WERI-Rb-1 (cell line): Measurements from ENCODE around the gene PRICKLE2.

Experiments used
- DNase-seq: peaks from one replicate; pipeline ENCODE4 v3.0.0-alpha.2; 2020
- H3K27ac ChIP-seq: fragments of 250-450 bp; sonication (Bioruptor Pico); 2 replicates; pipeline ENCODE4 v1.5.1; 2020; ENCODE audit warnings: mild to moderate bottlenecking, moderate library complexity
- H3K27me3 ChIP-seq: fragments of 250-450 bp; sonication (Bioruptor Pico); 2 replicates; pipeline ENCODE4 v1.5.1; 2021; ENCODE audit warnings: mild to moderate bottlenecking, low read depth, moderate library complexity; ENCODE audit not compliant: insufficient read depth, severe bottlenecking
- H3K36me3 ChIP-seq: fragments of 250-450 bp; sonication (Bioruptor Pico); 2 replicates; pipeline ENCODE4 v1.5.1; 2020; ENCODE audit warnings: mild to moderate bottlenecking, moderate library complexity
- H3K4me3 ChIP-seq: 2 replicates; pipeline ENCODE4 v1.5.1; 2011; ENCODE audit warnings: low read depth, mild to moderate bottlenecking, control low read depth, low read length
- H3K9me3 ChIP-seq: fragments of 250-450 bp; sonication (Bioruptor Pico); 2 replicates; pipeline ENCODE4 v1.5.1; 2021; ENCODE audit warnings: mild to moderate bottlenecking, moderate library complexity; ENCODE audit not compliant: severe bottlenecking
- TF ChIP-seq, protein P1 (sequence below): IDR thresholded peaks from 2 replicates; pipeline ENCODE4 v1.5.1; 2011; ENCODE audit warnings: low read depth, mild to moderate bottlenecking, control low read depth, inconsistent platforms, low read length

PRICKLE2 gene

GRCh38 chr3:64170270-64170669 lies 55.0 kb downstream of the PRICKLE2 start:
- H3K27me3 ChIP-seq, result no peaks in the 10 kb centered on the region
- no peak overlapping the region for H3K27ac ChIP-seq
- DNase-seq, result no peak
- TF ChIP-seq, protein P1, sequence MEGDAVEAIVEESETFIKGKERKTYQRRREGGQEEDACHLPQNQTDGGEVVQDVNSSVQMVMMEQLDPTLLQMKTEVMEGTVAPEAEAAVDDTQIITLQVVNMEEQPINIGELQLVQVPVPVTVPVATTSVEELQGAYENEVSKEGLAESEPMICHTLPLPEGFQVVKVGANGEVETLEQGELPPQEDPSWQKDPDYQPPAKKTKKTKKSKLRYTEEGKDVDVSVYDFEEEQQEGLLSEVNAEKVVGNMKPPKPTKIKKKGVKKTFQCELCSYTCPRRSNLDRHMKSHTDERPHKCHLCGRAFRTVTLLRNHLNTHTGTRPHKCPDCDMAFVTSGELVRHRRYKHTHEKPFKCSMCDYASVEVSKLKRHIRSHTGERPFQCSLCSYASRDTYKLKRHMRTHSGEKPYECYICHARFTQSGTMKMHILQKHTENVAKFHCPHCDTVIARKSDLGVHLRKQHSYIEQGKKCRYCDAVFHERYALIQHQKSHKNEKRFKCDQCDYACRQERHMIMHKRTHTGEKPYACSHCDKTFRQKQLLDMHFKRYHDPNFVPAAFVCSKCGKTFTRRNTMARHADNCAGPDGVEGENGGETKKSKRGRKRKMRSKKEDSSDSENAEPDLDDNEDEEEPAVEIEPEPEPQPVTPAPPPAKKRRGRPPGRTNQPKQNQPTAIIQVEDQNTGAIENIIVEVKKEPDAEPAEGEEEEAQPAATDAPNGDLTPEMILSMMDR, result no peak
- peaks cover 18% of the 10 kb centered on the region for H3K36me3 ChIP-seq
- no peaks in the 10 kb centered on the region for H3K9me3 ChIP-seq
- H3K4me3 ChIP-seq, result no peak overlapping the region

DNA sequence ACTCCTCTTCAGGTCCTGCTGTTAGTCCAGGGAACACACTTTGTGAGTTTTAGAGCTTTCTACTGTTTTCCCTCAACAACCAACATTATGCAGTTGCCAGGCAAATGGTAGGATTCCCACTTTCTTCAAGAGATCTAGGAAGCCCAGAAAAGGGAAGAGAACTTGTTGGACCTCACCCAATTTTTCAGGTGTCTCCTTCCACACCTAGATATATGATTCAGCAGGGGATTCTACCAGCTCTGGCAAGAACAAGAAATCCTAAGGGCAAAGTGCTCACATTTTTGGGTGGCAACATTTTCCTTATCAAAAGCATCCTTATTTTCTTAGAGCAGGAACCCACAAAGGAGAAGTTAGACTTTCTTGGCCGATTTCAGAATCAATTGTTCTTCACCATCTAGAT lies 57.4 kb downstream of the PRICKLE2 start:
- Histone ChIP-seq H3K27me3 (no peaks in the 10 kb centered on the region), H3K4me3 (no peak overlapping the region), H3K27ac (no peak overlapping the region), H3K9me3 (no peaks in the 10 kb centered on the region), H3K36me3 (peaks cover 25% of the 10 kb centered on the region)
- no peak for DNase-seq
- TF ChIP-seq, protein P1, result no peak

GRCh38 chr3:64167351-64167750 lies 57.9 kb downstream of the PRICKLE2 start:
- Histone ChIP-seq H3K27ac (no peak overlapping the region), H3K9me3 (no peaks in the 10 kb centered on the region), H3K36me3 (peaks cover 20% of the 10 kb centered on the region), H3K4me3 (no peak overlapping the region), H3K27me3 (no peaks in the 10 kb centered on the region)
- no peak for DNase-seq
- TF ChIP-seq, protein P1, result no peak

- peaks cover 24% of the 10 kb centered on the region for H3K36me3 ChIP-seq
- DNase-seq, result peak; percentile 28
- H3K9me3 ChIP-seq, result no peaks in the 10 kb centered on the region
- no peak overlapping the region for H3K4me3 ChIP-seq
- TF ChIP-seq, protein P1, result peak; percentile 29; the same call in 1 of the 2 replicates
- no peak overlapping the region for H3K27ac ChIP-seq
- no peaks in the 10 kb centered on the region for H3K27me3 ChIP-seq
These were observed 58.6 kb downstream of the PRICKLE2 start for GRCh38 chr3:64166584-64167162.

GRCh38 chr3:64164349-64164748 lies 60.9 kb downstream of the PRICKLE2 start:
- TF ChIP-seq, protein P1, result no peak
- DNase-seq, result no peak
- H3K36me3 ChIP-seq, result peaks cover 43% of the 10 kb centered on the region
- no peaks in the 10 kb centered on the region for H3K27me3 ChIP-seq
- no peak overlapping the region for H3K4me3 ChIP-seq
- H3K9me3 ChIP-seq, result no peaks in the 10 kb centered on the region
- H3K27ac ChIP-seq, result no peak overlapping the region

DNA sequence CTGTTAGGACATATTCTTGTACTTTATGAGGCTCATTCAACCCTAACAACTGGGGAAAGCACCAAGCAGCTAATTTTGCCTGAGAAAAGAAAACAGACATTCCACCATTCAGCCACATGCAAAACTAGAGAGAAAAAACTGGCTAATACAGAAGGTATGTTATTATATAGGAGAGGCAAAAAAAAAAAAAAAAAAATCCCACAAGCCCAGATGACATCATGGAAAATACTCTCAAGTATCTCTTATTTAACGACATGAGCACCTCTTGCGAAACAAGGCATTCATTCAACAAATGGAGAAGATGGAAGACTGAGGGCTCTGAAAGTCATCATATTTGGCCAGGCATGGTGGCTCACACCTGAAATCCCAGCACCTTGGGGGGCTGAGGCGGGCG lies 61.5 kb downstream of the PRICKLE2 start:
- H3K27ac ChIP-seq, result no peak overlapping the region

More for the DNA sequence above, 61.5 kb downstream of the PRICKLE2 start:
- Histone ChIP-seq H3K27me3 (no peaks in the 10 kb centered on the region), H3K36me3 (peaks cover 49% of the 10 kb centered on the region), H3K9me3 (no peaks in the 10 kb centered on the region), H3K4me3 (no peak overlapping the region)
- no peak for DNase-seq
- TF ChIP-seq, protein P1, result no peak
